GM19351 (cell line): ENCODE measurements around the gene CDKN2B-AS1.
"Not testable (repeated sequence)": the region's sequence is repeated elsewhere in the genome, so short reads cannot be mapped to it uniquely, and the experiment has no call there.

Experiments used
- ATAC-seq: cut with Tn5 transposase; IDR thresholded peaks from one replicate; pipeline ENCODE4 v1.9.1; 2021; ENCODE audit warnings: mild to moderate bottlenecking, moderate library complexity; ENCODE audit not compliant: unreplicated experiment

The CDKN2B-AS1 gene

DNA sequence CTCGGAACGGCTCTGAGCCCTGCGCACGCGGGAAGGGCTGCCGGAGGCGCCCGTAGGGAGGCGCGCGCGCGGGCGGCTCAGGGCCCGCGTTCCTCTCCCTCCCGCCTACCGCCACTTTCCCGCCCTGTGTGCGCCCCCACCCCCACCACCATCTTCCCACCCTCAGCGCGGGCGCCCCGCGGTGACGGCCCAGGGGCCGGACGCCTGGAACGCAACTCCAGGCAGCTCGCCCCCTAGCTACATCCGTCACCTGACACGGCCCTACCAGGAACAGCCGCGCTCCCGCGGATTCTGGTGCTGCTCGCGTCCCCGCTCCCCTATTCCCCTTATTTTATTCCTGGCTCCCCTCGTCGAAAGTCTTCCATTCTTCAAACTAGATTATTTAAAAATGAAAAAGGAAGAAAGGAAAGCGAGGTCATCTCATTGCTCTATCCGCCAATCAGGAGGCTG lies at the start of gene CDKN2B-AS1:
CDKN2B-AS1 (plus strand) TSS at position 236 of the 450 bp plus-strand sequence.
- ATAC-seq, result peak; percentile 37

DNA sequence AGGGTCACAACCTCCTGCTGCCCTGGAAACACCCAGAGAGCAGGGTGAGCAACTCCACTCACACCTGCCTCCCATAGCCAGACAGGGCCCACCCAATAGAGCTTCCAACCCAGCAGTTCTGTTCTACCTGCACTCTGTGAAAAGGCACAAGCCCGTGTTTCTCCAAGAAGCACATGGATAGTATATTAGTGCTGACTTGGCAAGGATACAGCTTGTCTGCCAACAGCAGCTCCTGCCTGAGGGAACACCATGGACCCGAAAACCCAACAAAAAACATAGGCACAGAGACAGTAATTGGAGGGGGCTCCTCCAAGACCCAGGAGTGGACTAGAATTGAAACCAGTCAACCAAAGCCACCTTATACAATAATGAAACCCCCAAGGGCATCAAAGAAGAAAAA lies 49.0 kb upstream of the CDKN2B-AS1 start:
- no peak for ATAC-seq

DNA sequence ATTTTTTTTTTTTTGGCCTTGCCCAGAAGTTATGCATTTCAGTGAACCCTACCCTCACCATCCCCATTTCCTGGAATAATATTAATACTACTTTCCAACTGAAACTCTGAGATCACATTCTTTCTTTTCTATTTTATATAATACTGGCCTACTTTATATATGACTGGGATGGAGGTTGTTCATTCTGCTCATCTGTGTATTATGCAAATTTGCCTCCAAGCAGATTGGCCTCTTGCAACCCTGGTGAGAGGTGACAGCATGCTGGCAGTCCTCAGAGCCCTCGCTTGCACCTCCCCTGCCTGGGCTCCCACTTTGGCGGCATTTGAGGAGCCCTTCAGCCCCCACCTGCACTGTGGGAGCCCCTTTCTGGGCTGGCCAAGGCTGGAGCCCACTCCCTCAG lies 35.8 kb upstream of the CDKN2B-AS1 start:
- no peak for ATAC-seq

DNA sequence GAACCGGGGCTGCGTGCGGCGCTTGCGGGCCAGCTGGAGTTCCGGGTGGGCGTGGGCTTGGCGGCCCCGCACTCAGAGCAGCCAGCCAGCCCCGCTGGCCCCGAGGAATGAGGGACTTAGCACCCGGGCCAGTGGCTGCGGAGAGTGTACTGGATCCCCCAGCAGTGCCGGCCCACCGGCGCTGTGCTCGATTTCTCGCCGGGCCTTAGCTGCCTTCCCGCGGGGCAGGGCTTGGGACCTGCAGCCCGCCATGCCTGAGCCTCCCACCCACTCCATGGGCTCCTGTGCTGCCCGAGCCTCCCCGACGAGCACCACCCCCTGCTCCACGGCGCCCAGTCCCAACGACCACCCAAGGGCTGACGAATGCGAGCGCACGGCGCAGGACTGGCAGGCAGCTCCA lies 35.3 kb upstream of the CDKN2B-AS1 start:
- not testable (repeated sequence) for ATAC-seq

DNA sequence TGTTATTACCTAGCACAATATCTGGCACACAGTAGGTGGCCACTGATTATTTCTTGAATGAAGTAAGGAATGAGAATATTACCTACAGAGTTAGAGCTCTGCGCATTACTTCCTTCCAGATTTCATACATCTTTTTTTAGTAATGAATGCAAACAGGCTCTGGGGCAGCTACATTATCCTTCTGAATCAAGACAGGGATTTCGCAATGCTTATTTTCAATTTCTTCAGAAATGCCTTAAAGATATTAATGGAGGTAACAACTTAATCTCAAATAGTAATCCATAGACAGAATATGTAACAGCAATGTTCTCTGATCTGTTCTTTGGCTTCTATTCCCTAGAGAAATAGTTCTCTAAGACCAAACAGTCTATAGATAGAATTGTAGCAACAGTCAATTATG lies 33.0 kb upstream of the CDKN2B-AS1 start:
- no peak for ATAC-seq

DNA sequence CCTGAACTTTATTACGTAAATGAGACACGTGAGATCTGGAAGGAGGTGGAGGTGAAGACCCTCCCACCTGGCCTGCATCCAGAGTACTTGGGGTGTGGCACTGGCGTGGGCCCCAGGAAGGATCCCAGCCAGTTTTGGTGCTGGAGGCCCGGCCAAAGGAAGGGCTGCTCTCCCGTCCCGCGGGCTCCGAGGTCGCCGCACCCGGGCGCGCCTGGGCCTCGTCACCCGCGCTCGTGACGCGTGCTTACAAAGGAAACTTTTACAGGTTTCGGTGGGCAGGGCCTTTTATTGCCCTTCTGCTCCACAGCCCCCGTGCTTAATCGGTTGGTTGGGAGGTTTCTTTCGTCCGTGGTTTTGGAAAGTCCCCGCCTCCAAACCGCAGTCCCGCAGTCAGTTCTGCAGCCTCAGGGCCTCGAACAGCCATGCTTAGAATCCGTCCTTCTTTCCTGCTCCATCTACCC lies 29.6 kb upstream of the CDKN2B-AS1 start:
- ATAC-seq, result peak; percentile 69

DNA sequence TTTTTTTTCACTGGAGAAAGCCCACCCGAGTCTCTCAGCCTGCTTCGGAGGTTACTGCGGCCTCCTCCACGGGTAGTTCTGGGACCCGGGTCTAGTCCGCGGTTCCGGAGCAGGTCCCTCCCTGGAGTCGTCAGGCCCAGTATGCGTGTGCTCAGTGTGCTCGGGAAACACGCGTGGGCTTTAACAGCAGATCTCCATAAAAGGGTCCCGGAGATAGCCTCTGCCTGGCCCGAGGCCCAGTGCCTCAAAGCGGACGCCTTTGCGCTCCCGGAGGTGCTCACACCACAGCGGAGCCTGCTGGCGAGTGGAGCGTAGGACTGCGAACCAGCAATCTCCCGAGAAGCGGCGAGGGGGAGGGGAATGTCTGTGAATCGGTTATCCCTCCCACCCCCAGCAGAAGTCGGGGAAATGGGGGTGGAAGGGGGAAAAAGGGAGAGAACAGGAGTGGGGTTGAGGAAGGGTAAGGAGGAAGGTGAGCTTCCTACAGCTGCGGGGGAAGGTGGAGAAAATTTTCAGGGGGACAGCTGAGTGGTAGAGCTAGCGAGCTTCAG lies 29.1 kb upstream of the CDKN2B-AS1 start:
- ATAC-seq, result peak; percentile 84

DNA sequence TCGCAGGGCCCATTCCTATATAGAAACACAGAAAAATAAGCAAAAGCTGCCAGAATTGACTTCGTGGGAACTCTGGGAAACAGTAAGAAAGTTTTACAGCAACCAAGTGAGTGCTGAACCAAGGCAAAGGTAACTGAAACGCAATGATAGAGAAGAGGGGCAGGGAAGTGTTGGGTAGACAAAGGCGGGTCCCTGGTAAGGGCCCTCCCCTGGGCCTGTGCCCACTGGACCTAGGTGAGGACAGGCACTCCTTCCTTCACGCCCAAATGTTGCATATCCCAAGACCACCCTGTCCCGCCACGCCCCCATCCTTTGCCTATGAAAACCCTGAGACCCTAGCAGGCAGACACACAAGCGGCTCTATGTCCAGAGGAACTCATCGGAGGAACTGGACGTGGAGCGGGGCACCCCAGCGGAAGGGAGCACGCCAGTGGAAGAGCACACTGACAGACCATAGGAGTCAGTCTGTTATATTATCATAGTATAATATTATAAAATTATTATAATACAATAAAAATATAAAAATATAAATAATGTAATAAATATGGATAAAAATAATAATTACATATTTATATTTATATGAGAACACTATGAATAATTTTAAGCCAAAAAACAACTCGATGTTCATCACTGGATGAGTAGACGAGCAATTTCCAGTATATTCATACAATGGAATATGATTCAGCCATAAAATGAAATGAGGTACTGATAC lies 28.3 kb upstream of the CDKN2B-AS1 start:
- no peak for ATAC-seq

DNA sequence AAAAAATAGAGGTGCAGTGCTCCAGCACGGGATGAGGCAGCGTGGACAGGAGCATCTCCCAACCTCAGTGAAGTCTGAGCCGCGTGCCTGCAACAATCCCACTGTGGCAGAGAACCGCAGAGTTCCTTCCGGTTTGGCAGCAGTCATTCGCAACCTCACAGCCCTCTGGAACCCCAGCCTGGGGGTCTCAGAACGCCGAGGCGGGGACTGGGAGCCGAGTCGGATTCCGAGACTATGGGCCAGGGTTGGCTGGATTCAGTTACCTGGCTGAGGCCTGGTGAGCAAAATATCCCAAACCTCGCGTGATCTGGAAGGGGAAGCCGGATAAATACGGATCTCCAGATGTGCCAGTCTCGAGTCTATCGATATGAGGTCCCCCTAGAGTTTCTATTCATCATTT lies 27.4 kb upstream of the CDKN2B-AS1 start:
- ATAC-seq, result no peak

DNA sequence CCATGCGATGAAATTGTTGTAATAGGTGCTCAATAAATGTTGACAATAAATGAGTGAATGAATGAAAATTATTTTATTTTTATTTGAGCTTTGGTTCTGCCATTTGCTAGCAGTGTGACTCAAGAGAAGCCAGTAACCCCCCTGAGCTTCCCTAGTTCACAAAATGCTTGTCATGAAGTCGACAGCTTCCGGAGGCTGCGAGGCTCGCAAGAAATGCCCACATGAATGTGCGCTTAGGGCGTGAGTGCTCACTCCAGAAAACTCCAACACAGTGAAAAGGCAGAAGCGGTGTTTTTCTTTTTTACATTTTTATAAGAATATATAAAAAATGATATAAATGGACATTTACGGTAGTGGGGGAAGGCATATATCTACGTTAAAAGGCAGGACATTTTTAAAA lies 26.9 kb upstream of the CDKN2B-AS1 start:
- ATAC-seq, result no peak

DNA sequence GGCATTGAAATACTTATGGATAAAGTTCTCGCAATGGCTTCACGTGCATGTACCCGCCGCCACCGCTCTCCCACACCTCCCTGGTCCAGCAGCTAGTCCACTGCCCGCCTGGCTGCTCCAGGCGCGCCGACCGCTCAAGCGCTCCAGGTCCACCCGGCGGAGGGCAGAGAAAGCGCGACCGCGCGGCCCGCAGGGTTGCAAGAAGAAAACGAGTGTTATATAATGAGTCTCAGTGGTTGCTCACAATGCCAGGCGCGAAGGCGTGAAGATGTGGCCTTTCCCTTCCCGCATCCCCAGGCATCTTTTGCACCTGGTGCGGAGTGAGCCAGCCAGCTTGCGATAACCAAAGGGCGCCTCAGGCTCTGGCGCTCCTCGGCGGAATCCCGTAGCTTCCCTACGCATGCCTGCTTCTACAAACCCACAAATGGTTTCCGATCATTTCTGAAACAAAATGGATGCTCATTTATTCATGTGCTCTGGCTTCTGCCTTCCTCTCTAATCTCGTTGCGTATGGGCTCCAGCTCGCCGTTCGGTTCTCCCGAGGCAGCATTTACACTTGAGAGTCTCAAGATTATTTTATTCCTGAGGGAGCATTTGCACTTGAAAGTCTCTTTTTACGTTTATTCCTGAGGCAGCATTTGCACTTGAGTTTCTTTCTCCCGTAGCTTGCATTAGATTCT lies 26.1 kb upstream of the CDKN2B-AS1 start:
- no peak for ATAC-seq

DNA sequence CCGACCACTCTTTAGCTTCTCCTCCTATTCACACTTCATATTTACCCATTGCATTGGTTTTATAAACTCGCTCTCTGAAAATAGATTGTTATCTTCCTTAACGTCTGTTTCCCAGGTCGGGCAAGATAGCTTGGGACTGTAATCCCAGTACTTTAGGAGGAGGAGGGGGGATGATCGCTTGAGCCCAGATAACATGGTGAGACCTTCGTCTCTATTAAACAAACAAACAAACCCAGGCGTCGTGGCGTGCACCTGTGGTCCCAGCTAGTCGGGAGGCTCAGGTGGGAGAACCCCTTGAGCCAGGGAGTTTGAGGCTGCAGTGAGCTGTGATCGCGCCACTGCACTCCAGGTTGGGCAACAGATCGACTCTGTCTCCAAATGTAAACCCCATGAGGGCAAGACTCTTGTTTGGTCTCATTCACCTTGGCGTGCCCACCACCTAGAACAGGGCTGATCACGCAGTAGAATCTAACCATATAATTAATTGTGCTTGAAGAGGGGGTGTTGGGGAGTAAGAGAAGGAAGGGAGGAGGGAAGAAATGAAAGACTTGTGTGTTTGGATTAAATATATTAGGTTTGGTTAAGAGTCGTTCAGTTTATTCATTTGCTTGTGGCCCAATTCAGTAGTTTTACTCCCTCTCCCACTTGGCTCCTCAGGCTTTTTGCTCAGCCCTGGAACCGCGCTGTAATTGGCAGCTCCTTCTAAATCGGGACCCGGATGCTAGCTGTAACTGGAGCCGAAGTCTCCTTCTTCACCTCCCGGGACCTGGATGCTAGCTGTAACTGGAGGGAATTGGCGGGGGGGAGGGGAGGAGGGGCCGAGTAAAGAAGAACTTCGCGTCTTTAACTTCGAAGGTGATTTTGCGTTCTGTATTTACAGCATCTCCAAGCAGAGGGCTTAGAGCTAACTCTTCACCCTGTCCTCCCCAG lies 25.3 kb upstream of the CDKN2B-AS1 start:
- no peak for ATAC-seq

DNA sequence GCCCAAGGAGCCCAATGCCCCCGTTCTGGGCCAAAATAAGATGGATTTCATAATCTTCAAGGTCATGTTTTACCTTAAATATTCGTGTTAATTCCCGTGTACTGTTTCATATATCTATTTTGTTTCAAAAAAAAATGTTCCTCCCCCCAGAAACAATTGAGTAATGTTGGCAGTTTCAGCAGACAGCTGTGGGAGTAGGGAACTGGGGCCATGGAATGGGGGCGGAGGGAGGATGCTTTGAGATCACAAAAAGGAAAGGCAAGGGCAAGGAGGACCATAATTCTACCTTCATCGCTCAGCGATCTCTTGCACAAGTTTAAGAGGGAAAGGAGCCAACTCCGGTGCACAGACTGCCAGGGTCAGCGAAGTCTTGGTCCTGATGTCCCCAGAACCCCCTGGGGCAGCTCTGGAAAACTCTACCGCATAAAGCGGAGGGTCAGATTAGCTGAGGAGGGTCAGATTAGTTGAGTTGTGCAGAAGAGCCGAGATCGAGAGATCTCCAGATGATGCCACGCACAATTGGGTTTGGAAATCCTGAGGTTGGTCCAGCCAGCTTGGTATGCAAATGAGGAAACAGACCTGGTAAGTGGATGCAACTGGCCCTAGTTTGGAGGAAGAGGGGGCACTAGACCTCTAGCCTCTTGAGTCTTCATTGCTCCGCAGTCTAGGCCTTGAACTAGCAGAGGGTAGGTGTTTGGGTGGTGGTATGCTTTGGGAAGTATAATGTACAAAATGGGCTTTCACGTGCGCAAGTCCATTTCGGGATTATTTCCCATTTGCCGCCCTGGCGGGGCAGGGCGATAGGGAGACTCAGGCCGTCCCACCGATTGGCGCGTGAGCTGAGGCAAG lies 24.4 kb upstream of the CDKN2B-AS1 start:
- ATAC-seq, result no peak

DNA sequence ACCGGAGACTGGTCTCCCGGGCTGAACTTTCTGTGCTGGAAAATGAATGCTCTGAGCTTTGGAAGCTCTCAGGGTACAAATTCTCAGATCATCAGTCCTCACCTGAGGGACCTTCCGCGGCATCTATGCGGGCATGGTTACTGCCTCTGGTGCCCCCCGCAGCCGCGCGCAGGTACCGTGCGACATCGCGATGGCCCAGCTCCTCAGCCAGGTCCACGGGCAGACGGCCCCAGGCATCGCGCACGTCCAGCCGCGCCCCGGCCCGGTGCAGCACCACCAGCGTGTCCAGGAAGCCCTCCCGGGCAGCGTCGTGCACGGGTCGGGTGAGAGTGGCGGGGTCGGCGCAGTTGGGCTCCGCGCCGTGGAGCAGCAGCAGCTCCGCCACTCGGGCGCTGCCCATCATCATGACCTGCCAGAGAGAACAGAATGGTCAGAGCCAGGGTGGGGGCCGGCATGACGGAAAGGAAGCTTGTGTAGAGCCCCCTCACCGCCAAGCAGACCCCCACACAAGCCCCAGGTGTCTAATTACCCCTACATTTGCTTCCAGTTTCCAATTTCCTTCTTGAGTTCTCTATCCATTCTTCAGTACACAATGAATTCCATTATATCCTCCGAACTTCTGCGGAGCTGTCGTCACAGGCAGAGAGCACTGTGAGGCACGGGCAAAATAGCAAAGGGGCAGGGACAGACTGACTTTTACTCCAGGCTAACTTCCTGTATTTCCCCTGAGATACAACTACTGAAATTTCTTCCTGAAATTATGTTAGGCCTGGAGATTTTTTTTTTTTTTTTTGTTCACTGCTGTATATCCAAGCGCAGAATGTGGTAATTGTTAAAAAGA lies 23.6 kb upstream of the CDKN2B-AS1 start:
- no peak for ATAC-seq

DNA sequence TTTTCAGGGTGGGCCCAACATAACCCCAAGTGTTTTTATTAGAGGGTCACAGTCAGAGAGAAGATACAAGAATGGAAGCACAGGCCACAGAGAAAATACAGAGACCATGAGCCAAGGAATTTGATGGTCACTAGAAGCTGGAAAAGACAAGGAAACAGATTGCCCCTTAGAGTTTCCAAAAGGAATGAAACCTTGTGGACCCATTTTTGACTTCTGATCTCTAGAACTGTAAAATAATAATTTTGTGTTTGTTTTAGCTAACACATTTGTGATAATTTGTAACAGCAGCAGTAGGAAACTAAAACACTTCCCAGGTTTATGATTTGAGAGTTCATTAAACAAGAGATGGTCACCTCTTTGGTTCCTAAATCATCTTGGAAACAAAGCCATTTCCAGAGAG lies 22.2 kb upstream of the CDKN2B-AS1 start:
- ATAC-seq, result no peak

DNA sequence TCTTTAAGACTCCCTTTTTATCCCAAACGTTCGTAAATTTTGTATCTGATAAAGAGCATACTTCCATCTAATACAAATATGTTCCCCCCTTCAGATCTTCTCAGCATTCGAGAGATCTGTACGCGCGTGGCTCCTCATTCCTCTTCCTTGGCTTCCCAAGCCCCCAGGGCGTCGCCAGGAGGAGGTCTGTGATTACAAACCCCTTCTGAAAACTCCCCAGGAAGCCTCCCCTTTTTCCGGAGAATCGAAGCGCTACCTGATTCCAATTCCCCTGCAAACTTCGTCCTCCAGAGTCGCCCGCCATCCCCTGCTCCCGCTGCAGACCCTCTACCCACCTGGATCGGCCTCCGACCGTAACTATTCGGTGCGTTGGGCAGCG lies 20.3 kb upstream of the CDKN2B-AS1 start:
- no peak for ATAC-seq

DNA sequence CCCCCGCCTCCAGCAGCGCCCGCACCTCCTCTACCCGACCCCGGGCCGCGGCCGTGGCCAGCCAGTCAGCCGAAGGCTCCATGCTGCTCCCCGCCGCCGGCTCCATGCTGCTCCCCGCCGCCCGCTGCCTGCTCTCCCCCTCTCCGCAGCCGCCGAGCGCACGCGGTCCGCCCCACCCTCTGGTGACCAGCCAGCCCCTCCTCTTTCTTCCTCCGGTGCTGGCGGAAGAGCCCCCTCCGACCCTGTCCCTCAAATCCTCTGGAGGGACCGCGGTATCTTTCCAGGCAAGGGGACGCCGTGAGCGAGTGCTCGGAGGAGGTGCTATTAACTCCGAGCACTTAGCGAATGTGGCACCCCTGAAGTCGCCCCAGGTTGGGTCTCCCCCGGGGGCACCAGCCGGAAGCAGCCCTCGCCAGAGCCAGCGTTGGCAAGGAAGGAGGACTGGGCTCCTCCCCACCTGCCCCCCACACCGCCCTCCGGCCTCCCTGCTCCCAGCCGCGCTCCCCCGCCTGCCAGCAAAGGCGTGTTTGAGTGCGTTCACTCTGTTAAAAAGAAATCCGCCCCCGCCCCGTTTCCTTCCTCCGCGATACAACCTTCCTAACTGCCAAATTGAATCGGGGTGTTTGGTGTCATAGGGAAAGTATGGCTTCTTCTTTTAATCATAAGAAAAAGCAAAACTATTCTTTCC lies 19.7 kb upstream of the CDKN2B-AS1 start:
- peak; percentile 63 for ATAC-seq

DNA sequence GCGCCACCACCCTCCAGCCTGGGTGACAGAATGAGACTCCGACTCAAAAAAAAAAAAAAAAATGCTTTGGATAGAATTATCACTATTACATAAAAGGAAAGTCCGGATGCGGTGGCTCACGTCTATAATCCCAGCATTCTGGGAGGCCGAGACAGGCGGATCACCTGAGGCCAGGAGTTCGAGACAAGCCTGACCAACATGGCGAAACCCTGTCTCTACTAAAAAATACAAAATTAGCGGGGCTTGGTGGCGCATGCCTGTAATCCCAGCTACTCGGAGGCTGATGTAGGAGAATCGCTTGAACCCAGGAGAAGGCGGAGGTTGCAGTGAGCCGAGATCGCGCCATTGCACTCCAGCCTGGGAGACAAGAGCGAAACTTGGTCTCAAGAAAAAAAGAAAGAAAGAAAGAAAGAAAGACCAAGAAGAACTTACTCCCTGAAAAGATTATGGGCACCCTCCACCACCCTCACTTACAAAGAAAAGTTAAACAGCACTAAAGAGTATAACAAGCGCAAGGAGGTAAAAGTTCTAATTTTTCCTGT lies 18.2 kb upstream of the CDKN2B-AS1 start:
- no peak for ATAC-seq
